Measurements from ENCODE around the gene DAZAP1. TPM values are rescaled to one million over a fixed set of nuclear protein-coding genes. Genes with fewer than 3 reads are reported as not detected.
A peak's percentile ranks its signal among the peaks of the same experiment; 100 is the strongest.

DAZAP1 gene
- total RNA-seq, 2 experiments from 2014 or later = 128 to 133 TPM

DNA sequence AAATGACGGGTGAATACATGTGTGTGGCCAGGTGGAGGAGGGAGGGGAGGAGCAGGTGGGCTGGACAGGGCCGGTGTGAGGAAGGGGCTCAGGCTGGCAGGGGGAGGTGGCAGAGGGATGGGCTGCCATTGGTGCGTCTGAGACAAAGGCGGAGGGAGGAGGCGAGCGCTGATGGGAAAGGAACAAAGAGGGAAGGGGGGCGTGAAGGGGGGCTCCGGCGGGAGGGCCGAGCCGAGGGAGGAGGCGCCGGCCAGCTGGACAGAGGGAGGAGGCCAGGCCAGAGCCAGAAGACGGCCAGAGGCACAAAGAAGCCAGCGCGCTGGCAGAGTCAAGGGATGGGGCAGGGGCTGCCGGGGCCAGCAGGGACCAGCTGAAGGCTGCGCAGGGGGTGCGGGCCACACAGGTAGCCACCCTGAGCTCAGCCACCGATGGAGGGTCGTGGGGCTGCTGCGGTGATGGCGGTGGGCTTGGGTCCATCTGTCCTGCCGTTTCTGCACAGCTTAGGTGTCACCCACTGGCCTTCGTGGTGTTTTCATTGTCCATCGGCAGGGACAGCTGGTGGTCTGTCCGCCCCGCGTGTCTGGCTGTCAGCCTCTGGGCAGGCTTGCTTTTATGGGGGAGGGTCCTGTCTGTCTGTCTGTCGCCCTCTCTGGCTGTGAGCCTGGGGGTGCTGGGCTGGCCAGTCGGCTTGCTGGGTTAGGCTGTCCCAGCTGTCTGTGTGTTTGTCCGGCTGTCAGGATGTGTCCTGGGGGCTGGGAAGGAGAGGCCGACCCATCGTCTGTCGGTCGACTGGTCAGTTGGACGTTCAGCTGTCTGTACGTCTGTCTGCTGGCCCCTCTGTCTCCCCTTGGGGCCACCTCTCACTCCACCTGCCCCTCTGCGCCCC, 44.8 kb downstream of the DAZAP1 start:
- H3K36me3 ChIP-seq (ENCODE audit: insufficient read depth, low read length) = no peaks in the 10 kb centered on the region
- H3K27me3 ChIP-seq (ENCODE audit: control insufficient read depth in 1 of 2, insufficient read depth in 2 of 2, low read length in 2 of 2) = peaks cover 75 to 97% of the 10 kb centered on the region in 2 experiments
- H3K4me3 Mint-ChIP-seq = no peak overlapping the region
- no peak for TF ChIP-seq CTCF (IDR thresholded peaks at IDR 0.05)
- intact Hi-C loops (cut with DNase I, micrococcal nuclease) = no loop called here
- H3K4me3 ChIP-seq (ENCODE audit: low read length) = no peak overlapping the region
- H3K4me1 Mint-ChIP-seq (ENCODE audit: low read depth) = peaks cover 31% of the 10 kb centered on the region
- H3K27me3 Mint-ChIP-seq = peaks cover 74% of the 10 kb centered on the region
- ChIA-PET CTCF (interaction anchor here (0.6 kb wide), 1 partner anchor 940 kb away, joined by 4 read pairs; no protein-coding TSS in a partner anchor), POLR2A (no interaction called here)
- peaks cover 42% of the 10 kb centered on the region for H3K4me1 ChIP-seq (ENCODE audit: insufficient read depth, low read length)
- DNase-seq (no peak), ATAC-seq (ENCODE audit: poor library complexity) (no peak)
- H3K27ac ChIP-seq (ENCODE audit: low read depth in 1 of 2, low read length in 2 of 2) = no peak overlapping the region
- H3K9me3 Mint-ChIP-seq = no peaks in the 10 kb centered on the region
- peaks cover 0 to 56% of the 10 kb centered on the region in 2 experiments for H3K9me3 ChIP-seq (ENCODE audit: control insufficient read depth in 1 of 2, insufficient read depth in 1 of 2, low read length in 2 of 2)
- no peaks in the 10 kb centered on the region for H3K36me3 Mint-ChIP-seq (ENCODE audit: low read depth)
- H3K27ac Mint-ChIP-seq = no peak overlapping the region

DNA sequence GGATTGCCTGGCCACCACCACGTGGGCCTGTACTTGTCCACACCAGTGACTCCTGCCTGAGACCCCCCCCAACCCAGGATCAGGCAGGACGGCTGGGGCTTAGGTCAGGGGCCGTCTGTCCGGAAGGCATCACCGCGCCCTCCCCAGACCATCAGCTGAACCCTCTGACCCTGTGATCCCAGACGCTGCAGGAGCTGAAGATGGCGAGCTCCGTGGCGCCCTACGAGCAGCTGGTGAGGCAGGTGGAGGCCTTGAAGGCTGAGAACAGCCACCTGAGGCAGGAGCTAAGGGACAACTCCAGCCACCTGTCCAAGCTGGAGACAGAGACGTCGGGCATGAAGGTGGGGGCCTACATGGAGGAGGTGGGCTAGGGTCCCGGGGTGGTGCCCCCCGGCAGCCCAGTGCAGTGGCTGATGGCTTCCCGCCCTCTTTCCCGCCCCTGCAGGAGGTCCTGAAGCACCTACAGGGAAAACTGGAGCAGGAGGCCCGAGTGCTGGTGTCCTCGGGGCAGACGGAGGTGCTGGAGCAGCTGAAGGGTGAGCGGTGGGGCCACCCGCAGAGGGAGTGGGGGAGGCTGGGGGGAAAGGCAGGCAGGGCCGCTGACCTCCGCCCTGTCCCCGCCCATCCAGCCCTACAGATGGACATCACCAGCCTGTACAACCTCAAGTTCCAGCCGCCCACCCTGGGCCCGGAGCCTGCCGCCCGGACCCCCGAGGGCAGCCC, 45.6 kb downstream of the DAZAP1 start:
- CTCF ChIA-PET = interaction anchor here (0.6 kb wide), 1 partner anchor 939 kb away, joined by 4 read pairs; no protein-coding TSS in a partner anchor
- H3K36me3 ChIP-seq (ENCODE audit: insufficient read depth, low read length) = no peaks in the 10 kb centered on the region
- peaks cover 71 to 94% of the 10 kb centered on the region in 2 experiments for H3K27me3 ChIP-seq (ENCODE audit: control insufficient read depth in 1 of 2, insufficient read depth in 2 of 2, low read length in 2 of 2)
- H3K27ac ChIP-seq (ENCODE audit: low read depth in 1 of 2, low read length in 2 of 2) = no peak overlapping the region
- no peaks in the 10 kb centered on the region for H3K36me3 Mint-ChIP-seq (ENCODE audit: low read depth)
- H3K4me3 Mint-ChIP-seq = no peak overlapping the region
- no peaks in the 10 kb centered on the region for H3K9me3 Mint-ChIP-seq
- intact Hi-C loops (cut with DNase I, micrococcal nuclease) = no loop called here
- ATAC-seq (ENCODE audit: poor library complexity) (no peak), DNase-seq (no peak)
- no peak overlapping the region for H3K27ac Mint-ChIP-seq
- peaks cover 69% of the 10 kb centered on the region for H3K27me3 Mint-ChIP-seq
- POLR2A ChIA-PET = no interaction called here
- H3K4me3 ChIP-seq (ENCODE audit: low read length) = no peak overlapping the region
- peaks cover 32% of the 10 kb centered on the region for H3K4me1 Mint-ChIP-seq (ENCODE audit: low read depth)
- peaks cover 0 to 48% of the 10 kb centered on the region in 2 experiments for H3K9me3 ChIP-seq (ENCODE audit: control insufficient read depth in 1 of 2, insufficient read depth in 1 of 2, low read length in 2 of 2)
- peaks cover 42% of the 10 kb centered on the region for H3K4me1 ChIP-seq (ENCODE audit: insufficient read depth, low read length)
- no peak for TF ChIP-seq CTCF (IDR thresholded peaks at IDR 0.05)

- H3K9me3 ChIP-seq (ENCODE audit: control insufficient read depth in 1 of 2, insufficient read depth in 1 of 2, low read length in 2 of 2) = peaks cover 0 to 46% of the 10 kb centered on the region in 2 experiments
- no peak for TF ChIP-seq CTCF (IDR thresholded peaks at IDR 0.05)
- no peaks in the 10 kb centered on the region for H3K36me3 ChIP-seq (ENCODE audit: insufficient read depth, low read length)
- peak overlapping the region; percentile 22 for H3K4me3 Mint-ChIP-seq
- peaks cover 36% of the 10 kb centered on the region for H3K4me1 Mint-ChIP-seq (ENCODE audit: low read depth)
- no peak overlapping the region for H3K4me3 ChIP-seq (ENCODE audit: low read length)
- H3K4me1 ChIP-seq (ENCODE audit: insufficient read depth, low read length) = peaks cover 42% of the 10 kb centered on the region
- no peaks in the 10 kb centered on the region for H3K36me3 Mint-ChIP-seq (ENCODE audit: low read depth)
- intact Hi-C loops (cut with DNase I, micrococcal nuclease) = no loop called here
- no peaks in the 10 kb centered on the region for H3K9me3 Mint-ChIP-seq
- peaks cover 66% of the 10 kb centered on the region for H3K27me3 Mint-ChIP-seq
- POLR2A ChIA-PET = interaction anchor here (0.6 to 0.7 kb wide), 3 partner anchors 155 to 311 kb away, joined by 3 read pairs; no protein-coding TSS in a partner anchor
- no peak overlapping the region for H3K27ac ChIP-seq (ENCODE audit: low read depth in 1 of 2, low read length in 2 of 2)
- no peak overlapping the region for H3K27ac Mint-ChIP-seq
- DNase-seq (no peak), ATAC-seq (ENCODE audit: poor library complexity) (no peak)
- H3K27me3 ChIP-seq (ENCODE audit: control insufficient read depth in 1 of 2, insufficient read depth in 2 of 2, low read length in 2 of 2) = peaks cover 69 to 88% of the 10 kb centered on the region in 2 experiments
- CTCF ChIA-PET = no interaction called here
These were observed 46.4 kb downstream of the DAZAP1 start for GRCh38 chr19:1453525-1454364.

All from CD4-positive, alpha-beta T cell (primary cell).